Measurements from ENCODE around the gene ERBB4. TPM values are rescaled to one million over a fixed set of nuclear protein-coding genes. Genes with fewer than 3 reads are reported as not detected.

Gene ERBB4
- polyA plus RNA-seq, 1 of the 3 experiments (the other 2 are of a cell fraction) = 0.05 TPM

DNA sequence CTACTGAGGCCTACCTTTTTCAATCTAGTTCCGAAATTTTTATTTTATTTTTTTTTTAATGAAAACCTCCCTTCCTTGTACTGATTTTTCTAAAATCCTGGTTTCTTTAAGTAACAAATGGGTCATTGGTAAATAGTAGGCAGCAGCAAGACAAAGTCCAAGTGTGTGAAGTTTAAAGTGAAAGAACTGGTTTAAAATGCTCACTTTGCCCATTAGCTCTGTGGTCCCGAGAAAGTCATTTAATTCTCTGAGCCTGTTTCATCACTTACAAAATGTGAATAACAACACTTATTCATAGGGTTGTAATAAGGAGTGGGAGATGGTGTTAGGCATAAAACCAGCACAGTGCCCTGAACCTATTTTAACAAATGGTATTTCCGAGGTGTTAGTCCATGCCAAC is 426.2 kb downstream of the ERBB4 start:
- Histone ChIP-seq H3K27me3 (ENCODE audit: insufficient read depth) (no peaks in the 10 kb centered on the region), H2AFZ (ENCODE audit: low read depth) (no peak overlapping the region), H3K4me1 (ENCODE audit: control insufficient read depth in 1 of 2, insufficient read depth in 2 of 2, low read depth in 1 of 2, low read length in 1 of 2) (no peaks in the 10 kb centered on the region; a peak in 1 of 4 replicates), H3F3A (replicated peaks; ENCODE audit: insufficient read depth) (no peaks in the 10 kb centered on the region), H3K4me2 (no peak overlapping the region), H3K36me3 (replicated peaks in 1 of 2; ENCODE audit: control insufficient read depth in 1 of 2, insufficient read depth in 2 of 2, low read length in 1 of 2) (no peaks in the 10 kb centered on the region), H4K20me1 (ENCODE audit: insufficient read depth) (no peaks in the 10 kb centered on the region), H3K79me2 (ENCODE audit: insufficient read depth) (no peaks in the 10 kb centered on the region), H3K9me2 (no peaks in the 10 kb centered on the region), H3K27ac (ENCODE audit: low read depth in 2 of 2, low read length in 1 of 2) (no peak overlapping the region), H3K9ac (no peak overlapping the region), H3K4me3 (ENCODE audit: low read depth in 2 of 2, low read length in 1 of 2) (no peak overlapping the region), H3K9me3 (no peaks in the 10 kb centered on the region)
- ChIA-PET CTCF (no interaction called here), POLR2A (no interaction called here)
- no peak for TF ChIP-seq FOSL2 (IDR thresholded peaks at IDR 0.05; ENCODE audit: borderline replicate concordance, low read depth)
- no peak for TF ChIP-seq GATA2 (CRISPR knock-in tag; IDR thresholded peaks at IDR 0.05)
- TF ChIP-seq CHD2 (IDR thresholded peaks at IDR 0.05; ENCODE audit: low read length, partially characterized antibody) = no peak
- TF ChIP-seq, protein P1, sequence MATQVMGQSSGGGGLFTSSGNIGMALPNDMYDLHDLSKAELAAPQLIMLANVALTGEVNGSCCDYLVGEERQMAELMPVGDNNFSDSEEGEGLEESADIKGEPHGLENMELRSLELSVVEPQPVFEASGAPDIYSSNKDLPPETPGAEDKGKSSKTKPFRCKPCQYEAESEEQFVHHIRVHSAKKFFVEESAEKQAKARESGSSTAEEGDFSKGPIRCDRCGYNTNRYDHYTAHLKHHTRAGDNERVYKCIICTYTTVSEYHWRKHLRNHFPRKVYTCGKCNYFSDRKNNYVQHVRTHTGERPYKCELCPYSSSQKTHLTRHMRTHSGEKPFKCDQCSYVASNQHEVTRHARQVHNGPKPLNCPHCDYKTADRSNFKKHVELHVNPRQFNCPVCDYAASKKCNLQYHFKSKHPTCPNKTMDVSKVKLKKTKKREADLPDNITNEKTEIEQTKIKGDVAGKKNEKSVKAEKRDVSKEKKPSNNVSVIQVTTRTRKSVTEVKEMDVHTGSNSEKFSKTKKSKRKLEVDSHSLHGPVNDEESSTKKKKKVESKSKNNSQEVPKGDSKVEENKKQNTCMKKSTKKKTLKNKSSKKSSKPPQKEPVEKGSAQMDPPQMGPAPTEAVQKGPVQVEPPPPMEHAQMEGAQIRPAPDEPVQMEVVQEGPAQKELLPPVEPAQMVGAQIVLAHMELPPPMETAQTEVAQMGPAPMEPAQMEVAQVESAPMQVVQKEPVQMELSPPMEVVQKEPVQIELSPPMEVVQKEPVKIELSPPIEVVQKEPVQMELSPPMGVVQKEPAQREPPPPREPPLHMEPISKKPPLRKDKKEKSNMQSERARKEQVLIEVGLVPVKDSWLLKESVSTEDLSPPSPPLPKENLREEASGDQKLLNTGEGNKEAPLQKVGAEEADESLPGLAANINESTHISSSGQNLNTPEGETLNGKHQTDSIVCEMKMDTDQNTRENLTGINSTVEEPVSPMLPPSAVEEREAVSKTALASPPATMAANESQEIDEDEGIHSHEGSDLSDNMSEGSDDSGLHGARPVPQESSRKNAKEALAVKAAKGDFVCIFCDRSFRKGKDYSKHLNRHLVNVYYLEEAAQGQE (IDR thresholded peaks at IDR 0.05; ENCODE audit: low read depth, low read length) = no peak
- TF ChIP-seq RAD21 (IDR thresholded peaks at IDR 0.05; ENCODE audit: low read length) = no peak
- TF ChIP-seq, protein P2, sequence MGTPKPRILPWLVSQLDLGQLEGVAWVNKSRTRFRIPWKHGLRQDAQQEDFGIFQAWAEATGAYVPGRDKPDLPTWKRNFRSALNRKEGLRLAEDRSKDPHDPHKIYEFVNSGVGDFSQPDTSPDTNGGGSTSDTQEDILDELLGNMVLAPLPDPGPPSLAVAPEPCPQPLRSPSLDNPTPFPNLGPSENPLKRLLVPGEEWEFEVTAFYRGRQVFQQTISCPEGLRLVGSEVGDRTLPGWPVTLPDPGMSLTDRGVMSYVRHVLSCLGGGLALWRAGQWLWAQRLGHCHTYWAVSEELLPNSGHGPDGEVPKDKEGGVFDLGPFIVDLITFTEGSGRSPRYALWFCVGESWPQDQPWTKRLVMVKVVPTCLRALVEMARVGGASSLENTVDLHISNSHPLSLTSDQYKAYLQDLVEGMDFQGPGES (IDR thresholded peaks at IDR 0.05; ENCODE audit: low read depth, low read length) = no peak
- no peak for TF ChIP-seq TEAD4 (IDR thresholded peaks at IDR 0.05; ENCODE audit: borderline replicate concordance, insufficient read depth)
- no peak for TF ChIP-seq JUND (IDR thresholded peaks at IDR 0.05)
- no peak for TF ChIP-seq GABPA (IDR thresholded peaks at IDR 0.05; ENCODE audit: low read depth)
- no peak for DNase-seq
- 85% methylated on average over 3 of the region's 3 CpGs for WGBS (ENCODE audit: low lambda C conversion rate)

DNA sequence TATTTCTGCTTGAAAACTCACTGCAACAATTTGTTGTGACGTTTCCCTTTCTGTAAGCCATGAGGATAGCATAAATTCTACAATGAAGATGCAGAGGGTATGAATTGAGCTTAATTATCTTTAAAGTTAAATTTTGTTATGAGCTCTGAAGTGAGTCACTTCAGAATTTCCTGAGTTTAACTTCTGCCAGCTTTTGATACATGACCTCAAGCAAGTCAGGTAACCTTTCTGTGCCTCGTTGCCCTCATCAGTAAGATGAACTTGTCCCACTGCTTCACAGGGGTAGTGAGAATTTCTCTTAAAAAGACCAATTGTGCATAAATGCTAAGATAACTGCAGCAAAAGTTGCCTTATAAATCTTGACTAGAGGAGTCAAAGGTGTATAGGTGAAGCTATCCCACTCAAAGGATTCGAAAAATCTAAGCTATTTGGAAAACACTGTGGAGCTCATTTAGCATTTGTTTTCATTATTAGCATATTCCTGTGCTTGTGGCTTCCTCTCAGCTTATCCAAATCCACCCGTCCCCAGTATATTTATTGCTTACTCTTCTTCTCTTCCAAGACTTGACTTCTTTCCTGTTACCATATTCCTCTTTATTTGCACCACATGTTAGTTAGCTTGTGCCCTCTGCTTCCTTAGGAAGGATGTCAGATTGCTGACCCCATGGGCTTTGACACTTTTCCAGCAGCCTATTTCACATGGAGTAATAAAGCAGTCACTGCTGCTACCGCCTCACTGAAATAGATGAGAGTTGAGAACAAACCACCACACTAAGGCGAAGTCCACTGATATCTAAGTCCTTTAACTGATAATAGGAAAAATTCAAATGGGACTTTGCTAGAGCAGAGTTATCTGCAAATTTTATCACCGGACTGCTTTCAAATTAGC is 428.6 kb downstream of the ERBB4 start:
- Histone ChIP-seq H2AFZ (ENCODE audit: low read depth) (no peak overlapping the region), H3K9ac (no peak overlapping the region), H3K4me2 (no peak overlapping the region), H3K4me1 (ENCODE audit: control insufficient read depth in 1 of 2, insufficient read depth in 2 of 2, low read depth in 1 of 2, low read length in 1 of 2) (no peaks in the 10 kb centered on the region), H3F3A (replicated peaks; ENCODE audit: insufficient read depth) (no peaks in the 10 kb centered on the region), H4K20me1 (ENCODE audit: insufficient read depth) (no peaks in the 10 kb centered on the region), H3K27me3 (ENCODE audit: insufficient read depth) (no peaks in the 10 kb centered on the region), H3K27ac (ENCODE audit: low read depth in 2 of 2, low read length in 1 of 2) (no peak overlapping the region), H3K79me2 (ENCODE audit: insufficient read depth) (no peaks in the 10 kb centered on the region), H3K9me3 (no peaks in the 10 kb centered on the region), H3K9me2 (no peaks in the 10 kb centered on the region), H3K4me3 (ENCODE audit: low read depth in 2 of 2, low read length in 1 of 2) (no peak overlapping the region), H3K36me3 (replicated peaks in 1 of 2; ENCODE audit: control insufficient read depth in 1 of 2, insufficient read depth in 2 of 2, low read length in 1 of 2) (no peaks in the 10 kb centered on the region)
- ChIA-PET CTCF (interaction anchor here (0.8 kb wide), 1 partner anchor 326 kb away, joined by 3 read pairs; no protein-coding TSS in a partner anchor), POLR2A (no interaction called here)
- DNase-seq = no peak
- WGBS (ENCODE audit: low lambda C conversion rate) = 71% methylated on average over 7 of the region's 7 CpGs
- TF ChIP-seq FOSL2 (IDR thresholded peaks at IDR 0.05; ENCODE audit: borderline replicate concordance, low read depth) = no peak
- TF ChIP-seq, protein P1 (IDR thresholded peaks at IDR 0.05; ENCODE audit: low read depth, low read length) = no peak
- TF ChIP-seq RAD21 (IDR thresholded peaks at IDR 0.05; ENCODE audit: low read length) = no peak
- TF ChIP-seq SMC3 (IDR thresholded peaks at IDR 0.05; ENCODE audit: low read depth, low read length) = no peak
- no peak for TF ChIP-seq CHD2 (IDR thresholded peaks at IDR 0.05; ENCODE audit: low read length, partially characterized antibody)
- TF ChIP-seq SIN3A (IDR thresholded peaks at IDR 0.05; ENCODE audit: borderline replicate concordance, low read depth, low read length) = no peak
- TF ChIP-seq EP300 (IDR thresholded peaks at IDR 0.05; ENCODE audit: borderline replicate concordance in 1 of 2, low read depth in 1 of 2, low read length in 1 of 2) = no peak
- TF ChIP-seq JUND (IDR thresholded peaks at IDR 0.05) = no peak
- TF ChIP-seq FOXM1 (IDR thresholded peaks at IDR 0.05; ENCODE audit: low read depth) = no peak
- TF ChIP-seq, protein P3, sequence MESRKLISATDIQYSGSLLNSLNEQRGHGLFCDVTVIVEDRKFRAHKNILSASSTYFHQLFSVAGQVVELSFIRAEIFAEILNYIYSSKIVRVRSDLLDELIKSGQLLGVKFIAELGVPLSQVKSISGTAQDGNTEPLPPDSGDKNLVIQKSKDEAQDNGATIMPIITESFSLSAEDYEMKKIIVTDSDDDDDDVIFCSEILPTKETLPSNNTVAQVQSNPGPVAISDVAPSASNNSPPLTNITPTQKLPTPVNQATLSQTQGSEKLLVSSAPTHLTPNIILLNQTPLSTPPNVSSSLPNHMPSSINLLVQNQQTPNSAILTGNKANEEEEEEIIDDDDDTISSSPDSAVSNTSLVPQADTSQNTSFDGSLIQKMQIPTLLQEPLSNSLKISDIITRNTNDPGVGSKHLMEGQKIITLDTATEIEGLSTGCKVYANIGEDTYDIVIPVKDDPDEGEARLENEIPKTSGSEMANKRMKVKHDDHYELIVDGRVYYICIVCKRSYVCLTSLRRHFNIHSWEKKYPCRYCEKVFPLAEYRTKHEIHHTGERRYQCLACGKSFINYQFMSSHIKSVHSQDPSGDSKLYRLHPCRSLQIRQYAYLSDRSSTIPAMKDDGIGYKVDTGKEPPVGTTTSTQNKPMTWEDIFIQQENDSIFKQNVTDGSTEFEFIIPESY (IDR thresholded peaks at IDR 0.05; ENCODE audit: borderline replicate concordance, low read depth) = no peak

All from SK-N-SH (cell line).